Activated T-cell treated with anti-CD3 and anti-CD28 coated beads, Interleukin-2, amount 50 U/mL, for 4 hours (primary cell): ENCODE data around the gene DNAJC18. TPM values are rescaled to one million over a fixed set of nuclear protein-coding genes. Genes with fewer than 3 reads are reported as not detected.
A peak's percentile ranks its signal among the peaks of the same experiment; 100 is the strongest.
"Not testable (repeated sequence)": the region's sequence is repeated elsewhere in the genome, so short reads cannot be mapped to it uniquely, and the experiment has no call there.

Source experiments
- ATAC-seq, 2 donors: fragments of 200-7000 bp; cut with Tn5 transposase; one replicate each; pipeline ENCODE4 v1.10.0; 2021
- DNase-seq: peaks from one replicate; pipeline ENCODE4 v3.0.0-alpha.2; 2020
- H3K27me3 Mint-ChIP-seq: one replicate; pipeline ENCODE4 v1.8.0; 2021; ENCODE audit warnings: low read depth, mixed read lengths
- H3K36me3 Mint-ChIP-seq: one replicate; pipeline ENCODE4 v1.8.0; 2022; ENCODE audit warnings: mixed read lengths; ENCODE audit not compliant: insufficient read depth
- H3K4me1 Mint-ChIP-seq: one replicate; pipeline ENCODE4 v1.8.0; 2021; ENCODE audit warnings: low read depth, mixed read lengths
- H3K4me3 Mint-ChIP-seq: one replicate; pipeline ENCODE4 v1.8.0; 2021; ENCODE audit warnings: mild to moderate bottlenecking, moderate library complexity, mixed read lengths
- H3K9me3 Mint-ChIP-seq: one replicate; pipeline ENCODE4 v1.8.0; 2021; ENCODE audit warnings: mixed read lengths
- total RNA-seq, 3 donors: library from RNA; stranded (reverse); gene quantifications; one replicate each; pipeline ENCODE4 v1.2.1, GENCODE V29; 2021

DNAJC18 gene
- 10 to 100 TPM; 22.7 to 32.8 (median 26.2) TPM for total RNA-seq

GRCh38 chr5:139439013-139439903, at the start of gene DNAJC18:
DNAJC18 (minus strand) TSS chr5:139439525; CDS start chr5:139439445, 80 bp downstream.
- DNase-seq (peak; percentile 84), ATAC-seq (peak; percentile 93 to 94)
- no peaks in the 10 kb centered on the region for H3K9me3 Mint-ChIP-seq
- H3K4me1 Mint-ChIP-seq, result peaks cover 54% of the 10 kb centered on the region
- H3K4me3 Mint-ChIP-seq, result peak within 1 kb of the TSS; percentile 97
- no peaks in the 10 kb centered on the region for H3K27me3 Mint-ChIP-seq
- peaks cover 5% of the 10 kb centered on the region for H3K36me3 Mint-ChIP-seq

GRCh38 chr5:139488260-139488659, 48.9 kb upstream of the DNAJC18 start:
- Mint-ChIP-seq H3K27me3 (no peaks in the 10 kb centered on the region), H3K4me3 (no peak overlapping the region), H3K36me3 (no peaks in the 10 kb centered on the region), H3K4me1 (peaks cover 17% of the 10 kb centered on the region), H3K9me3 (no peaks in the 10 kb centered on the region)
- DNase-seq, result no peak
- no peak for ATAC-seq

- peaks cover 19% of the 10 kb centered on the region for H3K4me1 Mint-ChIP-seq
- no peaks in the 10 kb centered on the region for H3K27me3 Mint-ChIP-seq
- H3K9me3 Mint-ChIP-seq, result no peaks in the 10 kb centered on the region
- DNase-seq (no peak), ATAC-seq (no peak)
- H3K4me3 Mint-ChIP-seq, result no peak overlapping the region
- no peaks in the 10 kb centered on the region for H3K36me3 Mint-ChIP-seq
Measured at GRCh38 chr5:139486201-139486600, 46.9 kb upstream of the DNAJC18 start.

GRCh38 chr5:139482890-139483208, 43.5 kb upstream of the DNAJC18 start:
- ATAC-seq, H3K9me3 Mint-ChIP-seq, H3K27me3 Mint-ChIP-seq, DNase-seq: not testable (repeated sequence)
- Mint-ChIP-seq H3K4me1 (peaks cover 32% of the 10 kb centered on the region), H3K36me3 (peaks cover 11% of the 10 kb centered on the region), H3K4me3 (peak overlapping the region; percentile 88)

GRCh38 chr5:139482050-139482889, 42.9 kb upstream of the DNAJC18 start, which contains the start of gene STING1:
STING1 (minus strand) TSS chr5:139482758; CDS start chr5:139481704, 1,054 bp downstream.
- Mint-ChIP-seq H3K9me3 (no peaks in the 10 kb centered on the region), H3K27me3 (no peaks in the 10 kb centered on the region), H3K36me3 (peaks cover 11% of the 10 kb centered on the region), H3K4me1 (peaks cover 35% of the 10 kb centered on the region), H3K4me3 (peak within 1 kb of the TSS; percentile 88)
- DNase-seq (peak; percentile 38), ATAC-seq (peak; percentile 78 to 80)

GRCh38 chr5:139481580-139482049, 42.3 kb upstream of the DNAJC18 start:
- ATAC-seq (peak; percentile 17 to 20), DNase-seq (no peak)
- Mint-ChIP-seq H3K4me1 (peaks cover 38% of the 10 kb centered on the region), H3K4me3 (peak overlapping the region; percentile 88), H3K36me3 (peaks cover 11% of the 10 kb centered on the region), H3K9me3 (no peaks in the 10 kb centered on the region), H3K27me3 (no peaks in the 10 kb centered on the region)

- no peaks in the 10 kb centered on the region for H3K27me3 Mint-ChIP-seq
- peaks cover 11% of the 10 kb centered on the region for H3K36me3 Mint-ChIP-seq
- H3K4me3 Mint-ChIP-seq, result peak overlapping the region; percentile 88
- DNase-seq, result peak; percentile 40
- H3K9me3 Mint-ChIP-seq, result no peaks in the 10 kb centered on the region
- peaks cover 39% of the 10 kb centered on the region for H3K4me1 Mint-ChIP-seq
- ATAC-seq, result peak; percentile 46 to 57
Measured at GRCh38 chr5:139481122-139481533, 41.8 kb upstream of the DNAJC18 start.

GRCh38 chr5:139479729-139480128, 40.4 kb upstream of the DNAJC18 start:
- H3K4me1 Mint-ChIP-seq, result peaks cover 52% of the 10 kb centered on the region
- peak overlapping the region; percentile 64 for H3K4me3 Mint-ChIP-seq
- not testable (repeated sequence) for DNase-seq, H3K27me3 Mint-ChIP-seq, H3K9me3 Mint-ChIP-seq, ATAC-seq
- peaks cover 17% of the 10 kb centered on the region for H3K36me3 Mint-ChIP-seq

GRCh38 chr5:139478657-139479423, 39.5 kb upstream of the DNAJC18 start:
- H3K27me3 Mint-ChIP-seq, H3K9me3 Mint-ChIP-seq, DNase-seq, ATAC-seq: not testable (repeated sequence)
- Mint-ChIP-seq H3K36me3 (peaks cover 19% of the 10 kb centered on the region), H3K4me1 (peaks cover 60% of the 10 kb centered on the region), H3K4me3 (peak overlapping the region; percentile 64)

GRCh38 chr5:139475865-139476617, 36.7 kb upstream of the DNAJC18 start:
- Mint-ChIP-seq H3K36me3 (peaks cover 18% of the 10 kb centered on the region), H3K27me3 (no peaks in the 10 kb centered on the region), H3K9me3 (no peaks in the 10 kb centered on the region), H3K4me1 (peaks cover 77% of the 10 kb centered on the region), H3K4me3 (no peak overlapping the region)
- DNase-seq, result no peak
- no peak for ATAC-seq

GRCh38 chr5:139474890-139475791, 35.8 kb upstream of the DNAJC18 start:
- Mint-ChIP-seq H3K4me3 (peak overlapping the region; percentile 16), H3K36me3 (peaks cover 11% of the 10 kb centered on the region), H3K9me3 (no peaks in the 10 kb centered on the region), H3K4me1 (peaks cover 77% of the 10 kb centered on the region), H3K27me3 (no peaks in the 10 kb centered on the region)
- ATAC-seq, result peak in 1 of 2 donors; percentile 15
- no peak for DNase-seq

GRCh38 chr5:139473565-139473964, 34.2 kb upstream of the DNAJC18 start:
- ATAC-seq (no peak), DNase-seq (no peak)
- H3K27me3 Mint-ChIP-seq, result no peaks in the 10 kb centered on the region
- H3K4me3 Mint-ChIP-seq, result no peak overlapping the region
- peaks cover 10% of the 10 kb centered on the region for H3K36me3 Mint-ChIP-seq
- H3K4me1 Mint-ChIP-seq, result peaks cover 80% of the 10 kb centered on the region
- H3K9me3 Mint-ChIP-seq, result no peaks in the 10 kb centered on the region
